ENCODE results near the gene USP10. TPM values are rescaled to one million over a fixed set of nuclear protein-coding genes. Genes with fewer than 3 reads are reported as not detected.
A peak's percentile ranks its signal among the peaks of the same experiment; 100 is the strongest.
"Not testable (repeated sequence)": the region's sequence is repeated elsewhere in the genome, so short reads cannot be mapped to it uniquely, and the experiment has no call there.

Gene USP10
- total RNA-seq, 2 experiments from 2014 or later: 65.9 to 134 TPM

DNA sequence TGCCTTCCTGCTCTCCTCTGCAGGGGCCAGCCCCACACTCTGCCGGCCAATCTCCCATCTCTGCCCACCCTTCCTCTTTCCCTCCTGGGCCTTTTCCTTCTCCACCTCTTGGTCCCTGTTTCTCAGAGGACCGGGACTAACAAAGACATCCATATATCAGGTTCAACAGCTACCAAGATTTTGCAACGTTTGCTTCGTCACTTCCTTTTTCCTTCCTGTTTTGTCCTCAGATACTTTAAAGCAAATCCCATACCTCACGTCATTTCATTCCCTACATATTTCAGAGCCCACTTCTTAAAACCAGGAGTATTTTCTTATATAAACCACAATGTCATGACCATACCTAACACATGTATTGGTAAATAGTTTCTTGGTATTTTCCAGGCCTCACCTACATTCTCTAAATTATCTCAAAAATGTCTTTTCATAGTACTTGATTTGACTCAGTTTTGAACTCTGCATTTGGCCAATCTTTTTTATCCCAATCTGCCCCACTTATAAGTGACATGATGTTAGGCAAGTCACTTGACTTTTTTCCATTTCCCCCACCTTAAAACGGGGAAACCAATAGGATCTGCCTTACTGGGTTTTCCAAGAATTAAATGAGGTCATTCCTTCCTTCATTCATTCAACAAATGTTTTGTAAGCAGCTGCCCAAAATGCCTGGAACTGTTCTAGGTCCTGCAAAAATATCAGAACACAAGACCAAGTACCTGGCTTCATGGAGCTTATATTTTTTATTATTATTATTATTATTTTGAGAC, 7.2 kb upstream of the USP10 start:
- no peak for TF ChIP-seq EZH2phosphoT487 (IDR thresholded peaks at IDR 0.05; ENCODE audit: borderline replicate concordance, low read depth, low read length)
- TF ChIP-seq, protein P1, sequence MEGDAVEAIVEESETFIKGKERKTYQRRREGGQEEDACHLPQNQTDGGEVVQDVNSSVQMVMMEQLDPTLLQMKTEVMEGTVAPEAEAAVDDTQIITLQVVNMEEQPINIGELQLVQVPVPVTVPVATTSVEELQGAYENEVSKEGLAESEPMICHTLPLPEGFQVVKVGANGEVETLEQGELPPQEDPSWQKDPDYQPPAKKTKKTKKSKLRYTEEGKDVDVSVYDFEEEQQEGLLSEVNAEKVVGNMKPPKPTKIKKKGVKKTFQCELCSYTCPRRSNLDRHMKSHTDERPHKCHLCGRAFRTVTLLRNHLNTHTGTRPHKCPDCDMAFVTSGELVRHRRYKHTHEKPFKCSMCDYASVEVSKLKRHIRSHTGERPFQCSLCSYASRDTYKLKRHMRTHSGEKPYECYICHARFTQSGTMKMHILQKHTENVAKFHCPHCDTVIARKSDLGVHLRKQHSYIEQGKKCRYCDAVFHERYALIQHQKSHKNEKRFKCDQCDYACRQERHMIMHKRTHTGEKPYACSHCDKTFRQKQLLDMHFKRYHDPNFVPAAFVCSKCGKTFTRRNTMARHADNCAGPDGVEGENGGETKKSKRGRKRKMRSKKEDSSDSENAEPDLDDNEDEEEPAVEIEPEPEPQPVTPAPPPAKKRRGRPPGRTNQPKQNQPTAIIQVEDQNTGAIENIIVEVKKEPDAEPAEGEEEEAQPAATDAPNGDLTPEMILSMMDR (conservative IDR thresholded peaks at IDR 0.05; ENCODE audit: low read length): no peak
- intact Hi-C loops (cut with micrococcal nuclease; ENCODE audit: unreplicated experiment): no loop called here
- peak overlapping the region; percentile 48; the same call in 1 of the 2 replicates for H2AFZ ChIP-seq (ENCODE audit: low read length)
- no peak for DNase-seq (ENCODE audit: low spot score)
- H3K9me3 ChIP-seq (ENCODE audit: low read length): peaks cover 5% of the 10 kb centered on the region; the same call in 1 of the 2 replicates
- BruUV-seq (replicated peaks): no TSS peak
- H3K79me2 ChIP-seq (ENCODE audit: insufficient read depth, low read depth, low read length): no peaks in the 10 kb centered on the region
- ChIA-PET CTCF (ENCODE audit: unreplicated experiment) (no interaction called here), POLR2A (interaction anchor here (0.6 kb wide), 1 partner anchor 19 kb away, joined by 3 read pairs; no protein-coding TSS in a partner anchor)
- H3K36me3 ChIP-seq (ENCODE audit: insufficient read depth, low read length): no peaks in the 10 kb centered on the region
- no peak overlapping the region for H3K4me2 ChIP-seq (ENCODE audit: low read length)
- no peak overlapping the region for H3K27ac ChIP-seq (ENCODE audit: low read depth, low read length, poor library complexity, severe bottlenecking)
- H3K4me3 ChIP-seq (ENCODE audit: low read depth, low read length, poor library complexity, severe bottlenecking): no peak overlapping the region
- no peaks in the 10 kb centered on the region for H4K20me1 ChIP-seq (ENCODE audit: insufficient read depth, low read length)
- H3K4me1 ChIP-seq (ENCODE audit: insufficient read depth, low read length, poor library complexity, severe bottlenecking): peaks cover 11% of the 10 kb centered on the region
- H3K9me2 ChIP-seq (ENCODE audit: insufficient read depth, low read length): no peaks in the 10 kb centered on the region

- H3K4me2 ChIP-seq (ENCODE audit: low read length); BruUV-seq (replicated peaks); H3K9me2 ChIP-seq (ENCODE audit: insufficient read depth, low read length); H3K27ac ChIP-seq (ENCODE audit: low read depth, low read length, poor library complexity, severe bottlenecking); H2AFZ ChIP-seq (ENCODE audit: low read length); H3K36me3 ChIP-seq (ENCODE audit: insufficient read depth, low read length); H4K20me1 ChIP-seq (ENCODE audit: insufficient read depth, low read length); H3K9me3 ChIP-seq (ENCODE audit: low read length); H3K79me2 ChIP-seq (ENCODE audit: insufficient read depth, low read depth, low read length); CTCF ChIA-PET (ENCODE audit: unreplicated experiment); DNase-seq (ENCODE audit: low spot score); intact Hi-C loops (cut with micrococcal nuclease; ENCODE audit: unreplicated experiment); H3K4me3 ChIP-seq (ENCODE audit: low read depth, low read length, poor library complexity, severe bottlenecking): not testable (repeated sequence)
- peaks cover 10% of the 10 kb centered on the region for H3K4me1 ChIP-seq (ENCODE audit: insufficient read depth, low read length, poor library complexity, severe bottlenecking)
- POLR2A ChIA-PET: interaction anchor here (0.6 kb wide), 3 partner anchors 12 to 87 kb away, joined by 3 to 4 read pairs (median 3); no protein-coding TSS in a partner anchor
Measured at GRCh38 chr16:84693869-84694268, 5.9 kb upstream of the USP10 start.

GRCh38 chr16:84694980-84695379, 4.8 kb upstream of the USP10 start:
- H3K4me1 ChIP-seq (ENCODE audit: insufficient read depth, low read length, poor library complexity, severe bottlenecking): peaks cover 17% of the 10 kb centered on the region
- no peaks in the 10 kb centered on the region for H3K9me2 ChIP-seq (ENCODE audit: insufficient read depth, low read length)
- H3K9me3 ChIP-seq (ENCODE audit: low read length): no peaks in the 10 kb centered on the region
- no TSS peak for BruUV-seq (replicated peaks)
- ChIA-PET POLR2A (interaction anchor here (0.7 kb wide), 1 partner anchor 101 kb away, joined by 3 read pairs; no protein-coding TSS in a partner anchor), CTCF (ENCODE audit: unreplicated experiment) (no interaction called here)
- TF ChIP-seq EZH2phosphoT487 (IDR thresholded peaks at IDR 0.05; ENCODE audit: borderline replicate concordance, low read depth, low read length): no peak
- TF ChIP-seq, protein P1 (conservative IDR thresholded peaks at IDR 0.05; ENCODE audit: low read length): no peak
- no peak overlapping the region for H3K27ac ChIP-seq (ENCODE audit: low read depth, low read length, poor library complexity, severe bottlenecking)
- no peaks in the 10 kb centered on the region for H3K79me2 ChIP-seq (ENCODE audit: insufficient read depth, low read depth, low read length)
- no peak overlapping the region for H2AFZ ChIP-seq (ENCODE audit: low read length)
- H3K36me3 ChIP-seq (ENCODE audit: insufficient read depth, low read length): no peaks in the 10 kb centered on the region
- H3K4me3 ChIP-seq (ENCODE audit: low read depth, low read length, poor library complexity, severe bottlenecking): no peak overlapping the region
- DNase-seq (ENCODE audit: low spot score): no peak
- no peaks in the 10 kb centered on the region for H4K20me1 ChIP-seq (ENCODE audit: insufficient read depth, low read length)
- intact Hi-C loops (cut with micrococcal nuclease; ENCODE audit: unreplicated experiment): no loop called here
- no peak overlapping the region for H3K4me2 ChIP-seq (ENCODE audit: low read length)

All from OCI-LY7 (cell line).